GM21528 (cell line): ENCODE results near the gene IPPK.
"Not testable (repeated sequence)": the region's sequence is repeated elsewhere in the genome, so short reads cannot be mapped to it uniquely, and the experiment has no call there.

Source experiments
- ATAC-seq: cut with Tn5 transposase; IDR thresholded peaks from one replicate; pipeline ENCODE4 v1.9.1; 2021; ENCODE audit warnings: mild to moderate bottlenecking, moderate library complexity; ENCODE audit not compliant: unreplicated experiment, low FRiP score

IPPK gene

GRCh38 chr9:92601451-92601850, 68.5 kb downstream of the IPPK start:
- no peak for ATAC-seq

GRCh38 chr9:92600462-92601261, 69.3 kb downstream of the IPPK start:
- no peak for ATAC-seq

DNA sequence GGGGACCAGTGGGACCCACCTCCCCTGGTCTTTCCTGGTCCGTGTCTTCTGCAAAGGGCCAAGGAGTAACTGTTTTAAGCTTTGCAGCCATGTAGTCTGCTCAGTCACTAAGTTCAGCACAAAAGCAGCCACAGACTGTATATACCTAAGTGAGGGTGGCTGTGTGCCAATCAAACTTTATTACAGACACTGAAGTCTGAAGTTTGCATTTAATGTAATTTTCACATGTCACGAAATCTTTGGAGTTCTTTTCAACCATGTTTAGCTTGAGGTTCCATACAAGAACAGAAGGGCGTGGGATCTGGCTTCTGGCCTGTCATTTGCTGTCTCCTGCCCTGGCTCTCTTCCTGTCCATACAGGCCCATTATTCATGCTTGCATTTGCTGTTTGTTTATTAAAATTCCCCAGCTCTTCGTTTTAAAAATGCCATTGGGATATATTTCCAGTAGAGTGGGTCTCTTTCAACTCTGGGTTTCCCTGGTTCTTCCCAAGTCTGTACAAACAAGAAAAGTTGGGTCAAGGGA, 69.9 kb downstream of the IPPK start:
- no peak for ATAC-seq

- no peak for ATAC-seq
Measured at GRCh38 chr9:92598382-92598781, 71.5 kb downstream of the IPPK start.

DNA sequence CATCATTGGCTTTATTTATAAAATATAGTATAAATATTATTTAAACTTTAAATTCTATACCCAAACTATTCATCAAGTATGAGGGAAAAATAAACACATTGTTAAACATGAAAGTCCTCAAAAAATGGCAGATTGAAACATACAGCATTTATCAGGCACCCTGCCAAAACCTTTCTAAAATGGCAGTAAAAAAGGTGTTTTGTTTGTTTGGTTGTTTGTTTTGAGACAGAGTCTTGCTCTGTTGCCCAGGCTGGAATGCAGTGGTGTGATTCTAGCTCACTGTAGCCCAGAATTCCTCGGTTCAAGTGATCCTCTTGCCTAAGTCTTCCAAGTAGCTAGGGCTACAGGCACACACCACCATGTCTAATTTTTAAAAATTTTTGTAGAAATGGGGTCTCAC, 74.0 kb downstream of the IPPK start:
- ATAC-seq = no peak

DNA sequence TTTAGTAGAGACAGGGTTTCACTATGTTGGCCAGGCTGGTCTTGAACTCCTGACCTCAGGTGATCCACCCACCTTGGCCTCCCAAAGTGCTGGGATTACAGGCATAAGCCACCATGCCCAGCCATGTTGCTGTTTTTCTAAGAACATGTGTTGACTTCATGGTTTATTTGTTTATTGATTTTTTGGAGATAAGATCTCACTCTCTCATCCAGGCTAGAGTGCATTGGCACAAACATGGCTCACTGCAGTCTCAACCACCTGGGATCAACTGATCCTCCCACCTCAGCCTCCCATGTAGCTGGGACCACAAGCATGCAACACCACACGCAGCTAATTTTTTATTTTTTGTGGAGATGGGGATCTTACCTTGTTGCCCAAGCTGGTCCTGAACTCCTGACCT, 74.9 kb downstream of the IPPK start:
- ATAC-seq = not testable (repeated sequence)

GRCh38 chr9:92592946-92593861, 76.7 kb downstream of the IPPK start:
- no peak for ATAC-seq

DNA sequence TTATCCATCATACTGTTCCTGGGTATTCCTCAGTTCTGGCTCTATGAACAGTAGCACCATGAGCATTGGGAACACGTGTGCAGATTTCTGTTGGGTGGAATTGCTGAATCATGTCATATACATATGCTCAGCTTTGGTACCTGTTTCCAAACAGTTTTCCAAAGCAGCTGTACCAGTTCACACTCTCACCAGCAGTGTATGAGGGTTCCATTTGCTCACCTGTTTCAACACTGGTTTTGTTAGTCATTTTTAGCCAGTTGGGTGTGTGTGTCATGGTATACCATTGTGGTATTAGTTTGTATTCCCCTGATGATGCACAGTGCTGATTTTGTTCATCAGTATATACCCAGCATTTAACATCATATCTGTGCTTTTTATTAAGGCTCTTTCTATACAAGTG, 77.4 kb downstream of the IPPK start:
- no peak for ATAC-seq

DNA sequence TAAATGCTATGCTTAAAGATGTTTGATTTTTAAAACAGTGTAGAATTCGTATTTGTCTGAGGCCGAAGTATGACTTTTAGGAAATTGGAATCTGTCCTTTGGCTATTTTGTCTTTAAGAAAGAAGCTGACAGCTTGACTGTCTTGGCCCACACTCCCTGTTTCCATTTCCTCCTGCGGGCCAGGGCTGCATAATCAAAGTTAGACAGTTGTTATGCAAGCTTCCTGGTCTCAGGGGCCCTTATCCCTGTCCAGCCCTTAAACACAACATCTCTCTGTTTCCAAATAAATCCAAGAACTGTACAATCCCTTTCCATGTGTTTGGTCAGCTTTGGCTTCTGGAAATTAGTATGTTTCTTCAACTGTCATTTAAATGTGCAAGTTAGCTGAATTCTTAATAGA, 79.6 kb downstream of the IPPK start:
- ATAC-seq = no peak

GRCh38 chr9:92589923-92590322, 80.0 kb downstream of the IPPK start:
- no peak for ATAC-seq

DNA sequence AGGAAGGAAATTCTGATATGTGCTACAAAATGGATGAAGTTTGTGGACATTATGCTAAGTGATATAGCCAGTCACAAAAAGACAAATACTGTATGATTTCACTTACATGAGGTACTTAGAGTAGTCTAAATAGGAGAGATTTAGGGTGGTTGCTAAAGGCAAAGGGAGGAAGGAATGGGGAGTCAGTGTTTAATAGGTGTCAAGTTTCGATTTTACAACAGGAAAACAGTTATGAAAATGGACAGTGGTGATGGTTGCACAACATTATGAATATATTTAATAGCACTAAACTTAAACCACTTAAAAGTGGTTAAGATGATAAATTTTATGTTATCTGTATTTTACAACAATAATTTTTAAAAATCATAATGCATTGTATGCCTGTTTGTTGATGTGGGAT, 93.8 kb downstream of the IPPK start:
- no peak for ATAC-seq

GRCh38 chr9:92573612-92574011, 96.3 kb downstream of the IPPK start:
- not testable (repeated sequence) for ATAC-seq

DNA sequence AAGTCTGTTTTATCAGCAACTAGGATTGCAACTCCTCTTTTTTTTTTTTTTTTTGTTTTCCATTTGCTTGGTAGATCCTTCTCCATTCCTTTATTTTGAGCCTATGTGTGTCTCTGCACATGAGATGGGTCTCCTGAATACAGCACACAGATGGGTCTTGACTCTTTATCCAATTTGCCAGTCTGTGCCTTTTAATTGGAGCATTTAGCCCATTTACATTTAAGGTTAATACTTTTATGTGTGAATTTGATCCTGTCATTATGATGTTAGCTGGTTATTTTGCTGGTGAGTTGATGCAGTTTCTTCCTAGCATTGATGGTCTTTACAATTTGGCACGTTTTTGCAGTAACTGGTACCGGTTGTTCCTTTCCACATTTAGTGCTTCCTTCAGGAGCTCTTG, 98.1 kb downstream of the IPPK start:
- not testable (repeated sequence) for ATAC-seq

- ATAC-seq = no peak
Measured at GRCh38 chr9:92564982-92565381, 104.9 kb downstream of the IPPK start.

GRCh38 chr9:92564504-92564903, 105.4 kb downstream of the IPPK start:
- no peak for ATAC-seq
